H1 (cell line): ENCODE measurements around the gene TNS1. TPM values are rescaled to one million over a fixed set of nuclear protein-coding genes. Genes with fewer than 3 reads are reported as not detected.

Experiments
- ASH2L ChIP-seq: fragments of 200-600, 300-600 bp; sonication (generic); IDR thresholded peaks from one replicate; pipeline ENCODE4 v1.7.1; 2017; ENCODE audit warnings: low read length
- POU5F1 ChIP-seq: IDR thresholded peaks from 2 replicates; pipeline ENCODE4 v1.6.1; 2011; ENCODE audit warnings: low read depth, mild to moderate bottlenecking, low read length, moderate library complexity
- polyA plus RNA-seq, 7 experiments: library from polyadenylated mRNA; depleted of rRNA in 3 of 7; stranded (reverse) in 5 of 7; unstranded in 2 of 7; fragments of >200 nt in 5 of 7; fragments of 200-250 nt in 2 of 7; gene quantifications; 1 replicate in 5 of 7; 2 replicates in 1 of 7; 4 replicates in 1 of 7; pipeline versions ENCODE4 v1.2.1 to v1.2.3, GENCODE V29; 2011 to 2013; ENCODE audit warnings: missing spikeins in 2 of 7, mixed read lengths in 2 of 7
- total RNA-seq: library from RNA; stranded (reverse); fragmentation: NEBNext Ultra II Directional; extraction: Animal tissue kit (Norgen Biotek cat#: 25700); gene quantifications from 2 replicates; pipeline ENCODE4 v1.2.1, GENCODE V29; 2021
- TF ChIP-seq, protein P1 (sequence below): IDR thresholded peaks from 2 replicates; pipeline ENCODE4 v1.6.1; 2012; ENCODE audit warnings: low read length, inconsistent platforms
- TF ChIP-seq, protein P2 (sequence below): IDR thresholded peaks from 2 replicates; pipeline ENCODE4 v1.6.1; 2012; ENCODE audit warnings: inconsistent platforms

TNS1 gene
- total and polyA plus RNA-seq, 2 of the 8 experiments (the other 6 are each of a cell fraction or from before 2014, with no cell fraction given) = 1.5 to 5.1 TPM

GRCh38 chr2:217868265-217868892, 134.4 kb downstream of the TNS1 start (continued):
- TF ChIP-seq, protein P1, sequence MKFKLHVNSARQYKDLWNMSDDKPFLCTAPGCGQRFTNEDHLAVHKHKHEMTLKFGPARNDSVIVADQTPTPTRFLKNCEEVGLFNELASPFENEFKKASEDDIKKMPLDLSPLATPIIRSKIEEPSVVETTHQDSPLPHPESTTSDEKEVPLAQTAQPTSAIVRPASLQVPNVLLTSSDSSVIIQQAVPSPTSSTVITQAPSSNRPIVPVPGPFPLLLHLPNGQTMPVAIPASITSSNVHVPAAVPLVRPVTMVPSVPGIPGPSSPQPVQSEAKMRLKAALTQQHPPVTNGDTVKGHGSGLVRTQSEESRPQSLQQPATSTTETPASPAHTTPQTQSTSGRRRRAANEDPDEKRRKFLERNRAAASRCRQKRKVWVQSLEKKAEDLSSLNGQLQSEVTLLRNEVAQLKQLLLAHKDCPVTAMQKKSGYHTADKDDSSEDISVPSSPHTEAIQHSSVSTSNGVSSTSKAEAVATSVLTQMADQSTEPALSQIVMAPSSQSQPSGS = no peak
- TF ChIP-seq, protein P2, sequence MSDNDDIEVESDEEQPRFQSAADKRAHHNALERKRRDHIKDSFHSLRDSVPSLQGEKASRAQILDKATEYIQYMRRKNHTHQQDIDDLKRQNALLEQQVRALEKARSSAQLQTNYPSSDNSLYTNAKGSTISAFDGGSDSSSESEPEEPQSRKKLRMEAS = no peak
- TF ChIP-seq ASH2L = no peak
- no peak for TF ChIP-seq POU5F1
